CD4-positive, alpha-beta T cell treated with Interleukin-1 beta for 1 hour (primary cell): ENCODE measurements around the gene MCF2L2.
"Not testable (repeated sequence)": the region's sequence is repeated elsewhere in the genome, so short reads cannot be mapped to it uniquely, and the experiment has no call there.

Source experiments
- DNase-seq, 2 donors: peaks; one replicate each; pipeline ENCODE4 v3.0.0-alpha.2; 2020 to 2022

Gene MCF2L2

GRCh38 chr3:183193762-183194689 is 234.4 kb downstream of the MCF2L2 start:
- DNase-seq: no peak

- no peak for DNase-seq
Observed at GRCh38 chr3:183192650-183193300, 235.6 kb downstream of the MCF2L2 start.

- no peak for DNase-seq
Observed at GRCh38 chr3:183189641-183190040, 238.8 kb downstream of the MCF2L2 start.

- DNase-seq: peak; percentile 14 to 33
Observed at GRCh38 chr3:183188895-183189462, 239.4 kb downstream of the MCF2L2 start.

- no peak for DNase-seq
Observed at GRCh38 chr3:183185696-183186095, 242.7 kb downstream of the MCF2L2 start.

GRCh38 chr3:183182732-183183610 is 245.4 kb downstream of the MCF2L2 start:
- no peak for DNase-seq

- no peak for DNase-seq
Observed at GRCh38 chr3:183182073-183182472, 246.3 kb downstream of the MCF2L2 start.

GRCh38 chr3:183181606-183182005 is 246.8 kb downstream of the MCF2L2 start:
- no peak for DNase-seq

GRCh38 chr3:183180784-183181295 is 247.6 kb downstream of the MCF2L2 start:
- DNase-seq: no peak

- DNase-seq: no peak
Observed at GRCh38 chr3:183180110-183180783, 248.2 kb downstream of the MCF2L2 start.

GRCh38 chr3:183179550-183179908 is 248.9 kb downstream of the MCF2L2 start:
- not testable (repeated sequence) for DNase-seq

- DNase-seq: peak; percentile 10 to 14
Observed at GRCh38 chr3:183178833-183179549, 249.4 kb downstream of the MCF2L2 start.

GRCh38 chr3:183178512-183178832 is 249.9 kb downstream of the MCF2L2 start:
- no peak for DNase-seq

- DNase-seq: no peak
Observed at GRCh38 chr3:183172051-183172639, 256.3 kb downstream of the MCF2L2 start.

GRCh38 chr3:183167975-183168374 is 260.4 kb downstream of the MCF2L2 start:
- not testable (repeated sequence) for DNase-seq

- DNase-seq: no peak
Observed at GRCh38 chr3:183163563-183163962, 264.9 kb downstream of the MCF2L2 start.

GRCh38 chr3:183161552-183162336 is 266.7 kb downstream of the MCF2L2 start:
- DNase-seq: peak; percentile 13 to 58

GRCh38 chr3:183160616-183161015 is 267.8 kb downstream of the MCF2L2 start:
- no peak for DNase-seq

- no peak for DNase-seq
Observed at GRCh38 chr3:183159333-183159732, 269.1 kb downstream of the MCF2L2 start.

GRCh38 chr3:183158551-183159006 is 269.8 kb downstream of the MCF2L2 start:
- peak; percentile 5 to 16 for DNase-seq
